NT2/D1 (cell line): ENCODE data around the gene AP5Z1.

Source experiments
- DNase-seq: peaks from one replicate; pipeline ENCODE4 v3.0.0-alpha.2; 2011; ENCODE audit warnings: low read depth, low spot score
- H3K27me3 ChIP-seq: 2 replicates; pipeline ENCODE4 v1.6.0; 2011; ENCODE audit warnings: mild to moderate bottlenecking; ENCODE audit not compliant: insufficient read length, insufficient read depth
- H3K36me3 ChIP-seq: 2 replicates; pipeline ENCODE4 v1.6.1; 2011; ENCODE audit warnings: mild to moderate bottlenecking, low read length, mixed read lengths; ENCODE audit not compliant: insufficient read depth, insufficient read length
- H3K4me1 ChIP-seq: 2 replicates; pipeline ENCODE4 v1.5.1; 2011; ENCODE audit not compliant: insufficient read depth, insufficient read length
- H3K4me3 ChIP-seq: 2 replicates; pipeline ENCODE4 v1.5.1; 2011; ENCODE audit warnings: low read depth; ENCODE audit not compliant: insufficient read length
- H3K9ac ChIP-seq: 2 replicates; pipeline ENCODE4 v1.6.0; 2011; ENCODE audit warnings: low read depth; ENCODE audit not compliant: insufficient read length
- H3K9me3 ChIP-seq: 2 replicates; pipeline ENCODE4 v1.5.1; 2011; ENCODE audit warnings: mild to moderate bottlenecking, low read length; ENCODE audit not compliant: insufficient read depth
- SUZ12 ChIP-seq: IDR thresholded peaks from 2 replicates; pipeline ENCODE4 v1.6.1; 2011; ENCODE audit not compliant: insufficient read length, insufficient read depth; ENCODE audit errors: extremely low read depth
- YY1 ChIP-seq: IDR thresholded peaks from 2 replicates; pipeline ENCODE4 v1.6.1; 2011; ENCODE audit not compliant: insufficient read length, insufficient read depth
- ZNF274 ChIP-seq: IDR thresholded peaks from 2 replicates; pipeline ENCODE4 v1.6.1; 2011; ENCODE audit warnings: mild to moderate bottlenecking, low read depth, low read length

AP5Z1 gene

GRCh38 chr7:4796453-4796852 lies 21.0 kb downstream of the AP5Z1 start:
- Histone ChIP-seq H3K9ac (no peak overlapping the region), H3K27me3 (no peaks in the 10 kb centered on the region), H3K4me1 (peaks cover 22% of the 10 kb centered on the region), H3K36me3 (peaks cover 30% of the 10 kb centered on the region), H3K4me3 (no peak overlapping the region), H3K9me3 (peaks cover 17% of the 10 kb centered on the region; the same call in 1 of the 2 replicates)
- DNase-seq, result no peak
- TF ChIP-seq SUZ12, result no peak
- TF ChIP-seq YY1, result no peak
- TF ChIP-seq ZNF274, result no peak

- H3K9me3 ChIP-seq, result peaks cover 8% of the 10 kb centered on the region; the same call in 1 of the 2 replicates
- H3K27me3 ChIP-seq, result no peaks in the 10 kb centered on the region
- H3K4me1 ChIP-seq, result peaks cover 9% of the 10 kb centered on the region
- peaks cover 15% of the 10 kb centered on the region for H3K36me3 ChIP-seq
- peak; percentile 54 for DNase-seq
- TF ChIP-seq YY1, result no peak
- no peak for TF ChIP-seq ZNF274
- no peak for TF ChIP-seq SUZ12
- H3K9ac ChIP-seq, result peak overlapping the region; percentile 9
- no peak overlapping the region for H3K4me3 ChIP-seq
Measured at GRCh38 chr7:4797858-4798705, 22.7 kb downstream of the AP5Z1 start.

- DNase-seq, result no peak
- H3K4me3 ChIP-seq, result no peak overlapping the region
Measured at GRCh38 chr7:4798706-4799235, 23.3 kb downstream of the AP5Z1 start.

GRCh38 chr7:4799508-4800268 lies 24.3 kb downstream of the AP5Z1 start:
- Histone ChIP-seq H3K27me3 (no peaks in the 10 kb centered on the region), H3K4me3 (no peak overlapping the region), H3K9me3 (no peaks in the 10 kb centered on the region), H3K9ac (no peak overlapping the region), H3K36me3 (peaks cover 7% of the 10 kb centered on the region), H3K4me1 (peaks cover 11% of the 10 kb centered on the region)
- TF ChIP-seq ZNF274 (no peak), YY1 (no peak), SUZ12 (no peak)
- no peak for DNase-seq

More at GRCh38 chr7:4798706-4799235, 23.3 kb downstream of the AP5Z1 start:
- H3K36me3 ChIP-seq, result peaks cover 10% of the 10 kb centered on the region
- peaks cover 1% of the 10 kb centered on the region; the same call in 1 of the 2 replicates for H3K9me3 ChIP-seq
- TF ChIP-seq SUZ12, result no peak
- no peak for TF ChIP-seq YY1
- no peak for TF ChIP-seq ZNF274
- H3K9ac ChIP-seq, result peak overlapping the region; percentile 9
- peaks cover 9% of the 10 kb centered on the region for H3K4me1 ChIP-seq
- no peaks in the 10 kb centered on the region for H3K27me3 ChIP-seq

GRCh38 chr7:4800487-4800886 lies 25.1 kb downstream of the AP5Z1 start:
- H3K4me1 ChIP-seq, result peaks cover 10% of the 10 kb centered on the region
- no peak for TF ChIP-seq ZNF274
- no peak for TF ChIP-seq SUZ12
- no peak for TF ChIP-seq YY1
- no peak overlapping the region for H3K9ac ChIP-seq

GRCh38 chr7:4800926-4801838 lies 25.8 kb downstream of the AP5Z1 start:
- DNase-seq, result no peak
- Histone ChIP-seq H3K4me3 (no peak overlapping the region), H3K4me1 (peaks cover 13% of the 10 kb centered on the region), H3K36me3 (peaks cover 4% of the 10 kb centered on the region), H3K9me3 (no peaks in the 10 kb centered on the region), H3K9ac (no peak overlapping the region), H3K27me3 (no peaks in the 10 kb centered on the region)
- no peak for TF ChIP-seq ZNF274
- TF ChIP-seq YY1, result no peak
- no peak for TF ChIP-seq SUZ12

More at GRCh38 chr7:4800487-4800886, 25.1 kb downstream of the AP5Z1 start:
- Histone ChIP-seq H3K36me3 (peaks cover 4% of the 10 kb centered on the region), H3K4me3 (no peak overlapping the region), H3K9me3 (no peaks in the 10 kb centered on the region), H3K27me3 (no peaks in the 10 kb centered on the region)
- no peak for DNase-seq
